ENCODE data around the gene PREX1.

DNA sequence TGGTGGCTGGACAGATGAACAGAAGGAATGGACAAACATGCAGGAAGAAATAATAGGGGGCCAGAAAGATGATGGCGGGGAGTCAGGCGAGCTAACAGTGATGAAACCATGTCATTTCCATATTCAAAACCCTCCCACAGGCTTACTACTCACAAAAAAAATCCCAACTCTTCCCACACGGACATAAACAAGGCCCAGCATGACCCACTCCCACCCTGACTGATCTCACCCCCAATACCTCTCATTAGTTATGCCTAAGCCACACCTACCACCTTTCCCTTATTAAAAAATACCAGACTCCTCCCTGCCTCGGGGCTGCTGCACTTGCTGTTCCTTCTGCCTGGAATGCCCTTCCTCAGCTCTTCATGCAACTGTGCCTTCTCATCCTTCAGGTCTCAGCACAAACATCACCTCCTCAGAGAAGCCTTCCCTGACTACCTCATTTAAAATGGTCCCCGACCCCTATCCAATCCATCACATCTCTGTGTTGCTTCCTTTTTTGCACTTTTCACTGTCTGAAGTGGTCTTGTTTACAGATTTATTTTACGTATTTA lies 145.8 kb downstream of the PREX1 start:
- TF ChIP-seq RFX5 (IDR thresholded peaks at IDR 0.05; ENCODE audit: low read depth, low read length) (no peak), POLR2A (IDR thresholded peaks at IDR 0.05; ENCODE audit: low read depth, low read length) (no peak), CEBPB (IDR thresholded peaks at IDR 0.05; ENCODE audit: low read depth, low read length) (no peak), BHLHE40 (IDR thresholded peaks at IDR 0.05; ENCODE audit: low read depth, low read length) (no peak), FOS (IDR thresholded peaks at IDR 0.05; ENCODE audit: low read depth, low read length) (no peak), SMC3 (IDR thresholded peaks at IDR 0.05; ENCODE audit: low read depth, low read length) (no peak), RAD21 (IDR thresholded peaks at IDR 0.05; ENCODE audit: low read length) (no peak), MAFK (IDR thresholded peaks at IDR 0.05; ENCODE audit: low read depth, low read length) (no peak), RCOR1 (IDR thresholded peaks at IDR 0.05; ENCODE audit: insufficient replicate concordance, low read length) (no peak), MXI1 (IDR thresholded peaks at IDR 0.05; ENCODE audit: borderline replicate concordance, low read depth, low read length) (no peak), MAZ (IDR thresholded peaks at IDR 0.05; ENCODE audit: borderline replicate concordance, low read depth, low read length) (no peak)
- TF ChIP-seq, protein P1, sequence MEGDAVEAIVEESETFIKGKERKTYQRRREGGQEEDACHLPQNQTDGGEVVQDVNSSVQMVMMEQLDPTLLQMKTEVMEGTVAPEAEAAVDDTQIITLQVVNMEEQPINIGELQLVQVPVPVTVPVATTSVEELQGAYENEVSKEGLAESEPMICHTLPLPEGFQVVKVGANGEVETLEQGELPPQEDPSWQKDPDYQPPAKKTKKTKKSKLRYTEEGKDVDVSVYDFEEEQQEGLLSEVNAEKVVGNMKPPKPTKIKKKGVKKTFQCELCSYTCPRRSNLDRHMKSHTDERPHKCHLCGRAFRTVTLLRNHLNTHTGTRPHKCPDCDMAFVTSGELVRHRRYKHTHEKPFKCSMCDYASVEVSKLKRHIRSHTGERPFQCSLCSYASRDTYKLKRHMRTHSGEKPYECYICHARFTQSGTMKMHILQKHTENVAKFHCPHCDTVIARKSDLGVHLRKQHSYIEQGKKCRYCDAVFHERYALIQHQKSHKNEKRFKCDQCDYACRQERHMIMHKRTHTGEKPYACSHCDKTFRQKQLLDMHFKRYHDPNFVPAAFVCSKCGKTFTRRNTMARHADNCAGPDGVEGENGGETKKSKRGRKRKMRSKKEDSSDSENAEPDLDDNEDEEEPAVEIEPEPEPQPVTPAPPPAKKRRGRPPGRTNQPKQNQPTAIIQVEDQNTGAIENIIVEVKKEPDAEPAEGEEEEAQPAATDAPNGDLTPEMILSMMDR (conservative IDR thresholded peaks at IDR 0.05; ENCODE audit: low read depth, low read length): no peak
- TF ChIP-seq, protein P2, sequence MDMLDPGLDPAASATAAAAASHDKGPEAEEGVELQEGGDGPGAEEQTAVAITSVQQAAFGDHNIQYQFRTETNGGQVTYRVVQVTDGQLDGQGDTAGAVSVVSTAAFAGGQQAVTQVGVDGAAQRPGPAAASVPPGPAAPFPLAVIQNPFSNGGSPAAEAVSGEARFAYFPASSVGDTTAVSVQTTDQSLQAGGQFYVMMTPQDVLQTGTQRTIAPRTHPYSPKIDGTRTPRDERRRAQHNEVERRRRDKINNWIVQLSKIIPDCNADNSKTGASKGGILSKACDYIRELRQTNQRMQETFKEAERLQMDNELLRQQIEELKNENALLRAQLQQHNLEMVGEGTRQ (IDR thresholded peaks at IDR 0.05; ENCODE audit: low read depth, low read length): no peak
